ENCODE data around the gene SMAD5. TPM values are rescaled to one million over a fixed set of nuclear protein-coding genes. Genes with fewer than 3 reads are reported as not detected.

The SMAD5 gene
- total RNA-seq, 2 donors from 2014 or later, result 43.1 to 50.8 TPM

GRCh38 chr5:136190904-136191303, 58.3 kb downstream of the SMAD5 start:
- DNase-seq, result no peak
- no peak for ATAC-seq
- intact Hi-C loops (cut with DNase I), result no loop called here

- DNase-seq (no peak), ATAC-seq (peak in 1 of 2 donors; percentile 18)
- intact Hi-C loops (cut with DNase I), result no loop called here
Measured at GRCh38 chr5:136191304-136192014, 58.8 kb downstream of the SMAD5 start.

GRCh38 chr5:136192015-136192525, 59.4 kb downstream of the SMAD5 start:
- intact Hi-C loops (cut with DNase I), result no loop called here
- DNase-seq (no peak), ATAC-seq (peak; percentile 17 to 36)

GRCh38 chr5:136192526-136193321, 60.1 kb downstream of the SMAD5 start, which contains the start of gene SMIM32:
TSS of gene SMIM32 (minus strand) at chr5:136193162. CDS start at chr5:136192524, 638 bp downstream.
- intact Hi-C loops (cut with DNase I), result no loop called here
- ATAC-seq (peak; percentile 32 to 66), DNase-seq (no peak)

- no peak for ATAC-seq
- no peak for DNase-seq
- intact Hi-C loops (cut with DNase I), result no loop called here
Measured at GRCh38 chr5:136193322-136193935, 60.8 kb downstream of the SMAD5 start.

- intact Hi-C loops (cut with DNase I), result no loop called here
- no peak for DNase-seq
- no peak for ATAC-seq
Measured at GRCh38 chr5:136194576-136194975, 61.9 kb downstream of the SMAD5 start.

- ATAC-seq, result no peak
- DNase-seq, result no peak
- intact Hi-C loops (cut with DNase I), result no loop called here
Measured at GRCh38 chr5:136195971-136196820, 63.6 kb downstream of the SMAD5 start.

GRCh38 chr5:136197462-136198142, 65.0 kb downstream of the SMAD5 start:
- ATAC-seq, result no peak
- no peak for DNase-seq
- intact Hi-C loops (cut with DNase I), result no loop called here

GRCh38 chr5:136198453-136198852, 65.8 kb downstream of the SMAD5 start:
- ATAC-seq (no peak), DNase-seq (no peak)
- intact Hi-C loops (cut with DNase I), result no loop called here

- DNase-seq (no peak), ATAC-seq (no peak)
- intact Hi-C loops (cut with DNase I), result no loop called here
Measured at GRCh38 chr5:136199408-136199807, 66.8 kb downstream of the SMAD5 start.

GRCh38 chr5:136200130-136200529, 67.5 kb downstream of the SMAD5 start:
- no peak for ATAC-seq
- intact Hi-C loops (cut with DNase I), result no loop called here
- DNase-seq, result no peak

GRCh38 chr5:136200761-136201160, 68.1 kb downstream of the SMAD5 start:
- DNase-seq (no peak), ATAC-seq (no peak)
- intact Hi-C loops (cut with DNase I), result no loop called here

- no peak for DNase-seq
- intact Hi-C loops (cut with DNase I), result no loop called here
Measured at GRCh38 chr5:136201870-136202269, 69.2 kb downstream of the SMAD5 start.

GRCh38 chr5:136202469-136203205, 70.0 kb downstream of the SMAD5 start:
- intact Hi-C loops (cut with DNase I), result no loop called here
- ATAC-seq (no peak), DNase-seq (no peak)

More at GRCh38 chr5:136201870-136202269, 69.2 kb downstream of the SMAD5 start:
- ATAC-seq, result no peak

- ATAC-seq (no peak), DNase-seq (no peak)
- intact Hi-C loops (cut with DNase I), result no loop called here
Measured at GRCh38 chr5:136203303-136203922, 70.8 kb downstream of the SMAD5 start.

GRCh38 chr5:136205061-136205702, 72.5 kb downstream of the SMAD5 start:
- intact Hi-C loops (cut with DNase I), result no loop called here
- DNase-seq (no peak), ATAC-seq (no peak)

- intact Hi-C loops (cut with DNase I), result no loop called here
- DNase-seq, result no peak
- no peak for ATAC-seq
Measured at GRCh38 chr5:136205941-136206340, 73.3 kb downstream of the SMAD5 start.
